Activated CD8-positive, alpha-beta memory T cell treated with anti-CD3 and anti-CD28 coated beads, Interleukin-2, amount 50 U/mL, for 48 hours (primary cell): ENCODE results near the gene PRKCD.

Source experiments
- DNase-seq: peaks from one replicate; pipeline ENCODE4 v3.0.0-alpha.2; 2020

The PRKCD gene

DNA sequence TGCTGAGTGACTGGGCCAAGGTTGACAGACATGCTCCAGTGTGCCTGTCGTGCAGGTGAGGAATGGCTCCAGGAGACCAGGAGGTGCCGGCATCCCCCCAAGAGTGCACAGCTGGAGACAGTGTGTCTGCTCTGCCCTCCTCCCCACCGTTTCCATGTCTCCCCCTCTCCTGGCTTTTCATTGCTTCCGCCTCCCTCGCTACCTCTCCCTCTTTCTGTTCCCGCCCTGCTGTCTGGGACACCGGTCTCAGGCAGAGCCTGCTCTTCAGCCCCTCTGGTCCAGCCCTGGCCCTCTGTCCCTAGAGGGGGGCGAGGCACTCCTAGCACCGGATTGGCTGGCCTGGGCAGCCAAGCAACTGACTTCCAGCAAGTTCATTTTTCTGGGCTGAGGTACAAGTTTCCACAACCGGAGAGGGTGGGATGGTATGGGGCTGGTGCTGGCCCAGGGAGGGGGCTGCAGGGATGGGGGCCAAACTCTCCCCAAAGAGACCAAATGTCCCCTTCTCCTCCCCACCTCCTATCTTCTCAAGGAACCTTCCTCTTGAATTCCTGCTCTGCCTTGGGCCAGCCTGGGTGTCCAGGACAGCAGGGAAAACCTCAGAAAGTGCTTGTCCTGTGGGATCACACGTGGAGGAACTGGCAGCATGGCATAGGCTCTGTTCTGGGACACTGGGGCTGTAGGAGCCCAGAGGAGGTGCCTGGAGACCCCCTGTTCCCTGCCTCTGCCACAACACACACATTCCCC lies 32.6 kb downstream of the PRKCD start:
- no peak for DNase-seq

DNA sequence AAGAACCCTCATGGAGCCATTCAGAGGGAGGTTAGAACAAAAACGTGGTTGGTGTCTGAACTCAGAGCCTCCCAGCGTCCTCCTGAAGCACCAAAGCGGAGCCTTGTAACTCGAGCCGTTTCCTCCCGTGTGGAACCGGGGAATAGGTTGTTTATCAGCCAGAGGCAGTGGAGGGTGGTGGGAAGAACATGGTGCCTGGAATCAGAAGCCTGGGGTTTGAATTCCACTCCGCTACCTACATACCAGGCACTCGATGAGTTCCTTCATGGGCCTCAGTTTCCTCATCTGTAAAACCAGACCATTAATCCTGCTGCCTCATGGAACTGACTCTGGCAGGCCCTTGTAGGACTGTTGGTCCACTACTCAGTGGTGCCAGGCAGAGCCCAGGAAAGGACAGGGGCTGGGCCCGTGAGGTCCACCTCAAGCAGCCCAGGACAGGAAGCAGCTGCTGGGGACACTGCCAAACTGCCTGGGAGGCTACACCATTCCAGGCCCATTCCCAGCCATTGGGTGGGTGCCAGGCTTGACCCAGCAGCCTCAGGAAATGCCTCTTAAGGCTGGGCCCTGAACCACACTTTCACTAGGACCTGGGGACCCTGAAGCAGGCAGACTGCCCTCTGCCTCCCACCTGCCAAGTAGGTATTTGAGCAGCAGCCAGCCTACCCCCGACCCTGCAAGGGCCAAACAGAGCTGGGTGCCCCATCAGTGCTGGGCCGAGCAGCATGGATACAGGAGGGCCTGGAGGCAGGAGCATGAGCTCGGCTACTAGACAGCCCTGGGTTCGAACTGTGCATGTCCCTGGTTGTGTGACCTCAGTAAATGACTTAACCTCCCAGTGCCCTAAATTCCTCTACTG lies 33.4 kb downstream of the PRKCD start:
- DNase-seq, result no peak

DNA sequence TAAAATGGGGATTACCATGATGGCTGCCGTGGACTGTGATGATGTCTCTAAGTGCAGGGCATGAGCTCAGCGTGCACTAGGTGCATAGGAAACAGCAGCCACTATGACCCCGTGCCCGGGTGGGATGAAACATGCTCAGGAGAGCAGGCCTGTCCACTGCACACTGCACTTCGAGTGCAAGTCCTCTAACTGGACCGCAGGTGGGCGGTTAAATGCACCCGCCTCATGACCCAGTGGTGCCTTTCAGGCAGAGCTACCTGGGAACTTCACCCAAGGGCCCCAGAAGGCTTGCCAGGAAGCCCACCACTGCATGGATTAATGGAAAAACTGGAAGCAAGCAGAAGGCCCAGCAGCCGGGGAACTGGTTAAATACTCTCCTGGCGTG lies 34.0 kb downstream of the PRKCD start:
- DNase-seq, result no peak

DNA sequence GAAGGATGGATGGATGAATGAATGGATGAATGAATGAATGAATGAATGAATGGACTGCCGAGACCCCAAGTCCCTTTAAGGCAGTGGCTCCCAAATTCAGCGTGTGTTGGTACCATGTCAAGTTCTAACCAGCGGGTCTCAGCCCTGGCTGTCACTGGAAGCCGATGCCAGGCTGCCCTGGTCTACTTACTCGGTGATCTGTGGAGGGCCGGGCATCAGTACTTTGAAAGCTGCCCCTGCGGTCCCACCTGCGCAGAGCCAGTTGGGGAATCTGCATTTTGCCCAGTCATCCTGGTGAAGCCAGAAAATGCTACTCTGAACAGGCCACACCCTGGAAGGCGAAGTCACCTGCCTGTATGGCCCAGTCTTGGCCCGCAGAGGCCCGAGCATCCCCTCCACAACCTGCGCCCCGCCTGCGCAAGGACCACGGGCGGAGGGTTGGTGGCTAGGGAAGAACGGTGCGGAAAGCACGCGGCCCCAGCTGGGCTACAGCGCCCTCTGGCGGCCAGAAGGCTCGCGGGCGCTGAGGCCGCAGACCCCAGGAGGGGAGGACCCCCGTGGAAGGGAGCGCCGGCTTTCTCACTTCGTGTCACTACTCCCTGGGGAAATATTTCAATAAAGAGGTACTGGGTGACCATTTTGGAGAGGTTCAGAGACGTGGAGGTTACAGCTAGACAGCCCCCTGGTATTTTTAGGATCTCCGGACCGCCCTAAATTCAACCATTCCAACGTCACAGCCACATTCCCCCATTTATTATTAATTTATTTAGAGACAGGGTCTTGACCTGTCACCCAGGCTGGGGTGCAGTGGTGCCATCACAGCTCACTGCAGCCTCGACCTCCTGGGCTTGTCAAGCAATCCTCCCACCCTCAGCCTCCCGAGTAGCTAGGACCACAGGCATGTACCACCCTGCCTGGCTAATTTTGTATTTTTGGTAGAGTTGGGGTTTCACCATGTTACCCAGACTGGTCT lies 34.9 kb downstream of the PRKCD start:
- DNase-seq, result peak; percentile 90

GRCh38 chr3:53196575-53197407 lies 35.8 kb downstream of the PRKCD start:
- no peak for DNase-seq

- no peak for DNase-seq
Measured at GRCh38 chr3:53198256-53198977, 37.4 kb downstream of the PRKCD start.

GRCh38 chr3:53198996-53199395 lies 38.0 kb downstream of the PRKCD start:
- DNase-seq, result no peak

GRCh38 chr3:53199834-53200233 lies 38.8 kb downstream of the PRKCD start:
- no peak for DNase-seq

DNA sequence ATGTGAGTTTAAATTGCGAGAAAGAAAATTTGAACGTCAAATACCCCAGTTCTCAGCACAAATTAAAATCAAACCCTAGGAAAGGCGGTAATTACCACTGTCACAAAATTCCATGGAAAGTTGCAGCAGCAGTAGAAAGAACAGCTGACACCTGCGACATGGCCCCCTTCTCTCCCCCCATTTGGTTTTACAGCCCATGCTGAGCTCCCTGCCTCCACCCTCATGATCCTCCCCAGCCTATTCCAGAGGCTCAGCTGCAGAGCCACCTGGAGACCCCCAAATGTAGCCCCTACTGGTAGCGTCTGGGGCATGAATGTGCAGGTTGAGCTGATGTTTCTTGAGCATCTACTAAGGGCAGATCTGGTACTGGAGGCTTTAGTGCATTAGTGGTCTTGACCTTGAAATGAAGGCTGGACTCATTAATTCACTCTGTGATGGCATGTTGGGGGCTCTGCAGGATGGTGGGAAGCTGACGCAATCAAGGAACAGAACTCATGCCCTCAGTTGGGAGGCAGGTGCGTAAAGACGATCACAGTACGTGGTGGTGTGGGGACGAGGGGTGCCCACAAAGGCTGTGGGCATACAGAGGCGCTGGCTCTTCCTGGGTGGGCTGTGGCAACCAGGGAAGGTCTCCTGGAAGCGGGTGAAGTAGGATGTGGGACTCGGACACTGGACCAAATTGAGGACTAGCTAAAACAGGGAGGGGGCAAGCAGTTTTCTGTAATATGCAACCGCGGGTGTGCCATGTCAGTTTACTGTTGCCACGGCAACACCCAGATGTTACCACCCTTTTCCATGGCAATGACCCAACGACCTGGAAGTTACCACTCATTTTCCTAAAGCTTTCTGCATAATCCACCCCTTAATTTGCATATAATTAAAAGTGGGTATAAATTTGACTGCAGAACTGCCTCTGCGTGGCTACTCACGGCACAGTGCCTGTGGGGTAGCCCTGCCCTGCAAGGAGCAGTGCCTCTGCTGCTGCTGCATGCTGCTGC lies 39.8 kb downstream of the PRKCD start:
- DNase-seq, result no peak

GRCh38 chr3:53202331-53203015 lies 41.5 kb downstream of the PRKCD start:
- DNase-seq, result no peak

- DNase-seq, result no peak
Measured at GRCh38 chr3:53211706-53212702, 51.0 kb downstream of the PRKCD start.

GRCh38 chr3:53213276-53213675 lies 52.3 kb downstream of the PRKCD start:
- DNase-seq, result no peak

- no peak for DNase-seq
Measured at GRCh38 chr3:53215816-53216215, 54.8 kb downstream of the PRKCD start.

DNA sequence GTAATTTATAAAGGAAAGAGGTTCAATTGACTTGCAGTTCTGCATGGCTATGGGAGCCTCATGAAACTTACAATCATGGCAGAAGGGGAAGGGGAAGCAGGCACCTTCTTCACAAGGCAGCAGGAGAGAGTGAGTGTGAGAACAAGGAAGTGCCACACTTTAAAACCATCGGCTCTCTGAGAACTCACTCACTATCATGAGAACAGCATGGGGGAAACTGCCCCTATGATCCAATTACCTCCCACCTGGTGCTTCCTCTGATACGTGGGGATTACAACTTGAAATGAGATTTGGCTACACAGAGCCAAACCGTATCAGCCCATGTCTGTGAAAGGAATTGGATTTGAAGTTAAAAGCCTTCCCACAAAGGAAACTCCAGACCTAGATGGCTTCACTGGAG lies 55.7 kb downstream of the PRKCD start:
- DNase-seq, result no peak

DNA sequence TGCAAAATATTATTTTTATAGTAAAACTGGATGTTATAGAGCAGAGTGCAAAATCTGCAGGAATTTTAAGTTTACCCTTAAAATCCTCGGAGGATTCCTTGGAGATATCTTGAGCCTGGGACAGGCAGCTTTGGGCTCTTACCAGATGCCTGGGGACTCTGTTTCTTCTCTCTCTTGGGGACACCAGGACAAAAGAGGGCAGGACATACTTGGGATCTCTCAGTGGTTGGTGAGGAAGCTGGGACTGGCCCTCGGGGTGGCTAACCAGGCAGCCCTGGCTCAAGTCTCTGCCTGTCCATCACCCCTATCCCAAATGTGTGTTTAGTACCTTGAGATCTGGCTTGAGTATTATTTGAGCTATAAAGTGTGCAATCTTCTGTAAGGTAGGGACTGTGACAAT lies 56.2 kb downstream of the PRKCD start:
- no peak for DNase-seq

DNA sequence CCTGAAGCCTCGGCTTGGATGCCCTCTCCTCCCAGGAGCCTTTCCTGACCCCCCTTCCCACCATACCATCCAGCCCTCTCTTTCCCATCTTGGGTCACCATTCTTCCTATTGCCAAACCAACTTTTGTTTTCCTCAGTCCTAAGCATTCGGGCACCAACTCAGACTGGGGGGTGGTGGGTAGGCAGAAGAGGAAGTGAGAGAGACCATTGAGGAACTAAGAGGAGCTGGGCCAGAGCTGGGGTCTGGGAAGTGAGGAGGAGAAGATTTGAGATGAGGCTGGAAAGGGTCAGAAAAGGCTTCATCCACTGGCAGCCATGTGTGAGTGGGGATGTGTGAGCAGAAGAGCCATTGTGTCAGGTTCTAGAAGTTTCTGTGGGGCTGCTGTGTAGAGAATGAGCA lies 57.1 kb downstream of the PRKCD start:
- no peak for DNase-seq

DNA sequence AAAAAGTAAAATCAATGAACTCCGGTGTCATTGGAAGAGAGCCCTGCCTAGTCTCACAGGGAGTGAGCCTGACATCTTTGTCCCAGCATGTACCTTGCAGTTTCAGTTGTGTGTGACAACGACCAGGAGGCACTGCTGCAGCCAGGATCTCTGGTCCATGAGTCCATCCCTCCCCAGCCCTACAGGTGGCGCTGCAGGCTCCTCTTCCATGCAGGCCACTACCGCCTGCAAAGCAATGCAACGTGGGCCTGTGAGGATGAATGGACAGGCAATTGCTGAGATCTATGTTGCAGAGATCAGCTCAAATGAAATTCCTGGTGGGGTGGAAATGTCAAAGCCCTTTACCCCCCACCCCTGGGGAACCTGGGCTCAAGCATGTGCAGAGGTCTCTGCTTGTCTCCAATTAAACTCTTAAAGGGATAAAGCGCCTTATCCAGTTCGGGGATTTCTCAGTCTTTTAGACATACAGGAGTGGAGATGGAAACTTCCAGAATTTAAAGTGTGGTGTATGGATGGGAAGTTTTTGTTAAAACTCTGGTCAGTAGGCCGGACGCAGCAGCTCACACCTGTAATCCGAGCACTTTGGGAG lies 59.0 kb downstream of the PRKCD start:
- DNase-seq, result peak; percentile 93

- DNase-seq, result no peak
Measured at GRCh38 chr3:53221345-53221744, 60.3 kb downstream of the PRKCD start.
